ENCODE results near the gene APOL6. TPM values are rescaled to one million over a fixed set of nuclear protein-coding genes. Genes with fewer than 3 reads are reported as not detected.

APOL6 gene
- total and polyA plus RNA-seq, 2 experiments from 2014 or later = 2.7 to 19.6 TPM

- no peak within 1 kb of the TSS for H3K27ac ChIP-seq
- no peaks in the 10 kb centered on the region for H3K9me3 ChIP-seq (ENCODE audit: low read depth)
- no peaks in the 10 kb centered on the region for H3K27me3 ChIP-seq
- no peak within 1 kb of the TSS for H3K4me3 ChIP-seq
- TF ChIP-seq CTCF (IDR thresholded peaks at IDR 0.05; ENCODE audit: poor library complexity) (no peak), EZH2 (IDR thresholded peaks at IDR 0.05; ENCODE audit: borderline replicate concordance) (no peak), EZH2phosphoT487 (IDR thresholded peaks at IDR 0.05; ENCODE audit: low read depth, severe bottlenecking, unreplicated experiment) (no peak)
- no peaks in the 10 kb centered on the region for H4K20me1 ChIP-seq (ENCODE audit: insufficient read depth, poor library complexity, severe bottlenecking)
- H3K79me2 ChIP-seq = no peaks in the 10 kb centered on the region
- WGBS (ENCODE audit: low lambda C conversion rate, missing lambda C conversion rate) = 89% methylated on average over 16 of the region's 16 CpGs
- H2AFZ ChIP-seq = no peak within 1 kb of the TSS
- no peak for DNase-seq (ENCODE audit: low spot score)
- H3K4me1 ChIP-seq (ENCODE audit: insufficient read depth) = peaks cover 3% of the 10 kb centered on the region
- H3K4me2 ChIP-seq = no peak within 1 kb of the TSS
- no peaks in the 10 kb centered on the region for H3K9me2 ChIP-seq (replicated peaks; ENCODE audit: insufficient read depth)
- H3K36me3 ChIP-seq (replicated peaks; ENCODE audit: insufficient read depth, low read depth) = no peaks in the 10 kb centered on the region
Measured at GRCh38 chr22:35617137-35617755, 31.0 kb upstream of the APOL6 start, which contains the start of gene MB. TSS of gene MB (minus strand) at chr22:35617329. CDS start at chr22:35617257, 72 bp downstream.

GRCh38 chr22:35618427-35619223, 29.6 kb upstream of the APOL6 start:
- TF ChIP-seq CTCF (IDR thresholded peaks at IDR 0.05; ENCODE audit: poor library complexity) (no peak), EZH2 (IDR thresholded peaks at IDR 0.05; ENCODE audit: borderline replicate concordance) (no peak), EZH2phosphoT487 (IDR thresholded peaks at IDR 0.05; ENCODE audit: low read depth, severe bottlenecking, unreplicated experiment) (no peak)
- Histone ChIP-seq H3K27ac (no peak overlapping the region), H3K4me3 (no peak overlapping the region), H3K36me3 (replicated peaks; ENCODE audit: insufficient read depth, low read depth) (no peaks in the 10 kb centered on the region), H2AFZ (no peak overlapping the region), H4K20me1 (ENCODE audit: insufficient read depth, poor library complexity, severe bottlenecking) (no peaks in the 10 kb centered on the region), H3K27me3 (no peaks in the 10 kb centered on the region), H3K4me1 (ENCODE audit: insufficient read depth) (peaks cover 10% of the 10 kb centered on the region), H3K4me2 (no peak overlapping the region), H3K9me2 (replicated peaks; ENCODE audit: insufficient read depth) (no peaks in the 10 kb centered on the region), H3K9me3 (ENCODE audit: low read depth) (no peaks in the 10 kb centered on the region), H3K79me2 (no peaks in the 10 kb centered on the region)
- WGBS (ENCODE audit: low lambda C conversion rate, missing lambda C conversion rate) = 100% methylated on average over 1 of the region's 1 CpG
- DNase-seq (ENCODE audit: low spot score) = no peak

- TF ChIP-seq EZH2phosphoT487 (IDR thresholded peaks at IDR 0.05; ENCODE audit: low read depth, severe bottlenecking, unreplicated experiment) (no peak), CTCF (IDR thresholded peaks at IDR 0.05; ENCODE audit: poor library complexity) (no peak), EZH2 (IDR thresholded peaks at IDR 0.05; ENCODE audit: borderline replicate concordance) (no peak)
- no peaks in the 10 kb centered on the region for H3K36me3 ChIP-seq (replicated peaks; ENCODE audit: insufficient read depth, low read depth)
- 86% methylated on average over 13 of the region's 13 CpGs for WGBS (ENCODE audit: low lambda C conversion rate, missing lambda C conversion rate)
- H3K79me2 ChIP-seq = no peaks in the 10 kb centered on the region
- no peak overlapping the region for H3K4me2 ChIP-seq
- no peaks in the 10 kb centered on the region for H3K27me3 ChIP-seq
- no peak overlapping the region for H2AFZ ChIP-seq
- no peak for DNase-seq (ENCODE audit: low spot score)
- H3K4me1 ChIP-seq (ENCODE audit: insufficient read depth) = peaks cover 10% of the 10 kb centered on the region
- H3K4me3 ChIP-seq = no peak overlapping the region
- H3K9me3 ChIP-seq (ENCODE audit: low read depth) = no peaks in the 10 kb centered on the region
- H3K9me2 ChIP-seq (replicated peaks; ENCODE audit: insufficient read depth) = no peaks in the 10 kb centered on the region
- no peaks in the 10 kb centered on the region for H4K20me1 ChIP-seq (ENCODE audit: insufficient read depth, poor library complexity, severe bottlenecking)
- no peak overlapping the region for H3K27ac ChIP-seq
Measured at GRCh38 chr22:35619336-35620094, 28.7 kb upstream of the APOL6 start.
